Heart right ventricle (tissue), 16 donors: Measurements from ENCODE around the gene GP9. TPM values are rescaled to one million over a fixed set of nuclear protein-coding genes. Genes with fewer than 3 reads are reported as not detected.

Experiments used
- ATAC-seq, 8 donors: fragments of 200-7000 bp; cut with Tn5 transposase; one replicate each; pipeline ENCODE4 v1.9.1; 2020; ENCODE audit warnings: mild to moderate bottlenecking in 8 of 8, moderate library complexity in 8 of 8, moderate number of reproducible peaks in 1 of 8
- DNase-seq, 2 donors: peaks; one replicate each; pipeline ENCODE4 v3.0.0-alpha.2; 2020
- H3K27ac ChIP-seq, 10 donors: fragments of 200-600 bp; sonication (generic) in 2 of 10; one replicate each; pipeline versions ENCODE4 v1.5.0 to v1.8.0; 2020 to 2022; ENCODE audit warnings: mild to moderate bottlenecking in 3 of 10
- H3K27me3 ChIP-seq, 7 donors: fragments of 200-600 bp; one replicate each; pipeline ENCODE4 v1.8.0; 2021 to 2022; ENCODE audit warnings: mild to moderate bottlenecking in 2 of 7
- H3K36me3 ChIP-seq, 9 donors: fragments of 200-600 bp; sonication (generic) in 1 of 9; one replicate each; pipeline versions ENCODE4 v1.5.0 to v1.8.0; 2020 to 2022; ENCODE audit warnings: mild to moderate bottlenecking in 2 of 9
- H3K4me1 ChIP-seq, 9 donors: fragments of 200-600 bp; sonication (generic) in 1 of 9; one replicate each; pipeline versions ENCODE4 v1.5.0 to v1.8.0; 2020 to 2022; ENCODE audit warnings: mild to moderate bottlenecking in 4 of 9
- H3K4me3 ChIP-seq, 10 donors: fragments of 200-600 bp; sonication (generic) in 2 of 10; one replicate each; pipeline versions ENCODE4 v1.5.0 to v1.8.0; 2020 to 2022; ENCODE audit warnings: mild to moderate bottlenecking in 7 of 10, moderate library complexity in 2 of 10
- H3K9me3 ChIP-seq, 11 donors: fragments of 200-600 bp in 10 of 11; sonication (generic) in 2 of 11; one replicate each; pipeline versions ENCODE4 v1.5.0 to v1.8.0; 2013 to 2022; ENCODE audit warnings: mild to moderate bottlenecking in 2 of 11, control low read depth in 1 of 11, moderate library complexity in 1 of 11
- WGBS, 2 donors: extraction: QIAGEN DNeasy Blood & Tissue Kit; methylation state at CpG; one replicate each; pipeline ENCODE4 v1.1.7; 2013; ENCODE audit warnings: inconsistent platforms in 1 of 2; 5-methylcytosine and 5-hydroxymethylcytosine counted together
- intact Hi-C, 10 donors: fragments of 100-400 bp; cut with DNase I; formaldehyde crosslinking; loops; one replicate each; pipeline versions ENCODE4 v1.11.1 to v1.14.2; 2022
- polyA plus RNA-seq, 2 donors: library from polyadenylated mRNA; stranded (reverse); fragments of 200-250 nt; gene quantifications; one replicate each; pipeline ENCODE4 v1.2.3, GENCODE V29; 2013
- total RNA-seq, 10 donors: library from RNA; stranded (reverse); fragmentation: NEBNext Ultra II Directional in 3 of 10; extraction: Animal tissue kit (Norgen Biotek cat#: 25700) in 3 of 10; gene quantifications; one replicate each; pipeline versions ENCODE4 v1.2.1 to v1.2.4, GENCODE V29; 2021 to 2023
- TF ChIP-seq, protein P1 (sequence below), 9 donors: fragments of 200-600 bp; sonication (generic) in 2 of 9; IDR thresholded peaks; one replicate each; pipeline versions ENCODE4 v1.5.0 to v1.8.0; 2021 to 2022; ENCODE audit warnings: antibody characterized with exemption in 9 of 9, mild to moderate bottlenecking in 5 of 9, moderate library complexity in 1 of 9
- donor health status: Arrhythmogenic right ventricular cardiomyopathy.
- donor health status: ischemic (EF 13 %, LVEDD 7.1; RV severe dilation, severe dysfunction).
- donor health status: healthy with polysubstance abuse.
- donor health status: DM: no; HTN: yes; CAD: no.
- donor health status: DM: no; HTN: no; CAD: no.
- donor health status: ischemic (EF 25% LVEDD 6.9; RV normal size, moderate dysfunction).
- donor health status: ischemic (EF 25% LVEDD 5.7; RV mildly dilated, moderate dysfunction).
- donor health status: healthy.
- donor health status: DM: yes; HTN: yes; CAD: no.
- donor health status: Ischemic cardiomyopathy.
- donor health status: ischemic (EF 35%, LVEDD 5.7; RV mildly dilated, moderate dysfunction).
- donor health status: nonischemic (EF 11% LVEDD 7.7; RV severe dilation, severe dysfunction).
- donor health status: DM: yes; HTN: yes; CAD: no.
- donor health status: PGD.
- donor health status: ischemic (EF 29% LVEDD 5.4; RV normal size, mild dysfunction).
- donor health status: nonischemic (EF 23%, LVEDD 6.1; RV moderate dilation, normal function).

The GP9 gene
- total and polyA plus RNA-seq, 12 donors = 0.13 TPM; not detected in 11

DNA sequence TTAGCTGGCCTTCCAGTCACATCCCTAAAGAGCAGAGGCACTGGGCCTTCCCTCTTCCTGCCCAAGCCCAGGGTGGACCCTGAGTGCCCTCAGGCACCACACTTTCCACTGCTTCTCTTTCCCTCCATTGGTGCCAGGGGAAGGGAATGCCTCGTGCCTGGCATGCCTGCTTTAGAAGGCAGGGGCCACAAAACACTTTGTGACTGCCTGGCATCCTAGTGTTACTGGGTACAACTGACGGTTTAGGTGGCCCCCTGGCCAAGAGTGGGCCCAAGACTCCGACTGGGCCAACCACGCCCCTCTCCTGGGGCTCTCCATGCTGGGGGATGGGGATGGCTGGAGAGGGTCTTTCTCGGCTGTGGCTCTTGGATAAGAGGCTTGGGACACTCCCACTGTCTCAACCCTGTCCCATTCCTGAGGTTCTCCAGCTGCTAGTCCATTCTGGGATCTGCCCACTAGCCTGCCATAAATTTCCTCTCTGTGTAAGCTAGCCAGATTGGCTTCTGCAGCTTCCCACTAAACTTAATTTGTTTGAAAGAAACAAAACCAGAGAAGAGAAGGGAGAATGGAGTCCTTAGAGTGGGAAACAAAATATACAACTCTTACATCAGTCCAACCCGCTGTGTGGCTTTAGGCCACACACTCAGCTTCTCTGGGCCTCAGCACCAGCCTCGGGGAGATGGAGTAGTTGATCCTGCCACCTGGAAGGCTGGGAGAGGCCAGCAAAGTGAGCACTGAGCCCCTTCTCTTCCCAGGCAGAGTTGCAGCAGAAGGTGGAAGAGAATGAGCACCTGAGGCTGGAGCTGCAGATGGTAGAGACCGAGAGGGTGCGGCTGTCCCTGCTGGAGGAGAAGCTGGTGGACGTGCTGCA lies 24.1 kb upstream of the GP9 start:
- TF ChIP-seq, protein P1, sequence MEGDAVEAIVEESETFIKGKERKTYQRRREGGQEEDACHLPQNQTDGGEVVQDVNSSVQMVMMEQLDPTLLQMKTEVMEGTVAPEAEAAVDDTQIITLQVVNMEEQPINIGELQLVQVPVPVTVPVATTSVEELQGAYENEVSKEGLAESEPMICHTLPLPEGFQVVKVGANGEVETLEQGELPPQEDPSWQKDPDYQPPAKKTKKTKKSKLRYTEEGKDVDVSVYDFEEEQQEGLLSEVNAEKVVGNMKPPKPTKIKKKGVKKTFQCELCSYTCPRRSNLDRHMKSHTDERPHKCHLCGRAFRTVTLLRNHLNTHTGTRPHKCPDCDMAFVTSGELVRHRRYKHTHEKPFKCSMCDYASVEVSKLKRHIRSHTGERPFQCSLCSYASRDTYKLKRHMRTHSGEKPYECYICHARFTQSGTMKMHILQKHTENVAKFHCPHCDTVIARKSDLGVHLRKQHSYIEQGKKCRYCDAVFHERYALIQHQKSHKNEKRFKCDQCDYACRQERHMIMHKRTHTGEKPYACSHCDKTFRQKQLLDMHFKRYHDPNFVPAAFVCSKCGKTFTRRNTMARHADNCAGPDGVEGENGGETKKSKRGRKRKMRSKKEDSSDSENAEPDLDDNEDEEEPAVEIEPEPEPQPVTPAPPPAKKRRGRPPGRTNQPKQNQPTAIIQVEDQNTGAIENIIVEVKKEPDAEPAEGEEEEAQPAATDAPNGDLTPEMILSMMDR (IDR thresholded peaks at IDR 0.05) = no peak
- intact Hi-C loops = loop anchor here in 1 of 10 donors (10.0 kb wide), 1 partner anchor 52 kb away; no protein-coding TSS in a partner anchor
- H3K27me3 ChIP-seq = no peaks in the 10 kb centered on the region
- peaks cover 0 to under 1% (median 0%) of the 10 kb centered on the region in 11 donors for H3K9me3 ChIP-seq
- no peak overlapping the region for H3K27ac ChIP-seq
- ATAC-seq (no peak), DNase-seq (no peak)
- H3K36me3 ChIP-seq = peaks cover 0 to 76% (median 0%) of the 10 kb centered on the region in 9 donors
- H3K4me3 ChIP-seq = no peak overlapping the region
- peaks cover 0 to 7% (median 0%) of the 10 kb centered on the region in 9 donors for H3K4me1 ChIP-seq
- WGBS, 2 donors = 87 to 89% methylated on average over 10 of the region's 10 CpGs

DNA sequence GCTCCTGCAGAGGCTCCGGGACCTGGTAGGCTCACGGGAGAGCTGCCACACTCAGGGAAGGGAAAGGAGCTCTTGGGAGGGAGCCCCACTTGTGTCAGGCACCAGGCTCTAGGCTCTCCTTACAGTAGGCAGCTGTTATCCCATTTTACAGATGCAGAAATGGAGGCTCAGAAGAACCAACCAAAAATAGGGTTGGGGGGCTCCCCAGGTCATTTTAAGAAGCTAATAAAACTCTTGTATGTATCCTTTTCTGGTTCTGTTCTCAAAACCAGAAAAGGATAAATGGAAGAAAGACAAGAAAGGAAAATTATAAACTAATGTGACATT lies 23.5 kb upstream of the GP9 start:
- H3K27me3 ChIP-seq = no peaks in the 10 kb centered on the region
- no peak overlapping the region for H3K27ac ChIP-seq
- TF ChIP-seq, protein P1 (IDR thresholded peaks at IDR 0.05) = no peak
- no peak for DNase-seq
- no peak overlapping the region for H3K4me3 ChIP-seq
- peaks cover 0 to 6% (median 0%) of the 10 kb centered on the region in 11 donors for H3K9me3 ChIP-seq
- peaks cover 0 to 70% (median 0%) of the 10 kb centered on the region in 9 donors for H3K36me3 ChIP-seq
- 1 to 69% methylated on average over 2 of the region's 2 CpGs for WGBS, 2 donors
- ATAC-seq = no peak
- peaks cover 0 to 7% (median 0%) of the 10 kb centered on the region in 9 donors for H3K4me1 ChIP-seq
- intact Hi-C loops = loop anchor here in 1 of 10 donors (10.0 kb wide), 1 partner anchor 52 kb away; no protein-coding TSS in a partner anchor

DNA sequence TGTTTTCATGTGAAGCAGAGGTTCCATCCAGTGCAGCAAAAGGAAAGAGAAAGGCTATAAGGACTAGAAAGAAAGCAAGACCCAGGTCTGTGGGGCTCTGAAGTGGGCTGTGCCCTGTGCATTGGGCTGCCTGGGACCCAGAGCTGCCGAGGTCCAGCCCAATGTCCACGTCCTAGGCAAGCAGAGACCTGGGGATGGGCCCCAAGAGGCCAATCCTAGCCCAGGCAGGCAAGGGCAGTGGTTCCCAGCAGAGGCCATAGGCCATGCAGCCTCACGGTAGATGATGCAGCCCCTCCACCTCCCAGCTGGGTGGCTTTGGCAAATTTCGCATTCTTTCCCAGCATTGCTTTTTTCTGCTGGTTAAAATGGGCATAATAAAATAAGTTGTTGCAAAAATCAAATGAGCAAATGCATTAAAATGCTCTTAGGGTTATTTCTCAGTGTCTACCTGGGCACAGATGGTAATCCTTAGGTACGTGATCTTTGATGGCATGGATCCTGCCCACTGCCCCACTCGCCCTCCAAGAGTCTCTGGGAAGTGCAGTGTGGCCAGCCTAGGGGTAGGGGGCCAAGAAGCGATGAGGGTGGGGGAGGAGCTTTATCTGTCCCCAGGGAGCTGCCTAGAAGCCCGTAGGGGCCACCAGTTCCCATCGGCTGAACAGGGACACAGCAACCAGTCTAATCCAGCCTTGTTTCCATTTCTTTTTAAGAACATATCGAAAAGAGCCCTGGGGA lies 22.3 kb upstream of the GP9 start:
- H3K36me3 ChIP-seq = peaks cover 0 to 64% (median 0%) of the 10 kb centered on the region in 9 donors
- H3K9me3 ChIP-seq = peaks cover 0 to 10% (median 0%) of the 10 kb centered on the region in 11 donors
- no peaks in the 10 kb centered on the region for H3K27me3 ChIP-seq
- ATAC-seq (no peak), DNase-seq (no peak)
- no peak overlapping the region for H3K4me3 ChIP-seq
- peaks cover 0 to 5% (median 0%) of the 10 kb centered on the region in 9 donors for H3K4me1 ChIP-seq
- TF ChIP-seq, protein P1 (IDR thresholded peaks at IDR 0.05) = no peak
- no peak overlapping the region for H3K27ac ChIP-seq
- WGBS, 2 donors = 79 to 87% methylated on average over 10 of the region's 10 CpGs
- intact Hi-C loops = loop anchor here in 1 of 10 donors (10.0 kb wide), 1 partner anchor 53 kb away; no protein-coding TSS in a partner anchor
